GM19372 (cell line): Measurements from ENCODE around the gene DDX42.

ENCODE experiments used
- ATAC-seq: cut with Tn5 transposase; IDR thresholded peaks from one replicate; pipeline ENCODE4 v1.9.1; 2021; ENCODE audit warnings: mild to moderate bottlenecking, low read depth, moderate library complexity; ENCODE audit not compliant: unreplicated experiment

DDX42 gene

GRCh38 chr17:63820963-63821561 lies 47.1 kb downstream of the DDX42 start:
- ATAC-seq: no peak

GRCh38 chr17:63821804-63822203 lies 47.8 kb downstream of the DDX42 start:
- ATAC-seq: no peak

GRCh38 chr17:63822537-63822936 lies 48.6 kb downstream of the DDX42 start:
- ATAC-seq: no peak

- ATAC-seq: no peak
Observed at GRCh38 chr17:63823659-63824331, 49.8 kb downstream of the DDX42 start.

- ATAC-seq: no peak
Observed at GRCh38 chr17:63824362-63824761, 50.4 kb downstream of the DDX42 start.

GRCh38 chr17:63826468-63827001 lies 52.6 kb downstream of the DDX42 start:
- ATAC-seq: no peak

- peak; percentile 80 for ATAC-seq
Observed at GRCh38 chr17:63827002-63827800, 53.2 kb downstream of the DDX42 start, which contains the start of the genes FTSJ3 and PSMC5. Gene FTSJ3, minus strand, starts transcription at chr17:63827663. Its CDS starts 761 bp downstream, at chr17:63826902. Gene PSMC5, plus strand, starts transcription at chr17:63827431. Its CDS starts 60 bp downstream, at chr17:63827491.

- no peak for ATAC-seq
Observed at GRCh38 chr17:63827801-63828221, 53.8 kb downstream of the DDX42 start.

- no peak for ATAC-seq
Observed at GRCh38 chr17:63828936-63829335, 55.0 kb downstream of the DDX42 start.

GRCh38 chr17:63830278-63830677 lies 56.3 kb downstream of the DDX42 start:
- ATAC-seq: no peak

- no peak for ATAC-seq
Observed at GRCh38 chr17:63830904-63831491, 57.0 kb downstream of the DDX42 start.

- ATAC-seq: no peak
Observed at GRCh38 chr17:63831505-63831904, 57.5 kb downstream of the DDX42 start.

GRCh38 chr17:63832014-63832413 lies 58.0 kb downstream of the DDX42 start:
- ATAC-seq: no peak

- no peak for ATAC-seq
Observed at GRCh38 chr17:63832455-63832854, 58.5 kb downstream of the DDX42 start.

GRCh38 chr17:63833026-63833740 lies 59.2 kb downstream of the DDX42 start:
- ATAC-seq: no peak

GRCh38 chr17:63833741-63834373 lies 59.9 kb downstream of the DDX42 start:
- no peak for ATAC-seq

GRCh38 chr17:63834431-63835166 lies 60.6 kb downstream of the DDX42 start:
- no peak for ATAC-seq

GRCh38 chr17:63835167-63835720 lies 61.3 kb downstream of the DDX42 start:
- ATAC-seq: no peak

GRCh38 chr17:63836811-63837210 lies 62.8 kb downstream of the DDX42 start:
- ATAC-seq: no peak
